Measurements from ENCODE around the gene INHBC.

DNA sequence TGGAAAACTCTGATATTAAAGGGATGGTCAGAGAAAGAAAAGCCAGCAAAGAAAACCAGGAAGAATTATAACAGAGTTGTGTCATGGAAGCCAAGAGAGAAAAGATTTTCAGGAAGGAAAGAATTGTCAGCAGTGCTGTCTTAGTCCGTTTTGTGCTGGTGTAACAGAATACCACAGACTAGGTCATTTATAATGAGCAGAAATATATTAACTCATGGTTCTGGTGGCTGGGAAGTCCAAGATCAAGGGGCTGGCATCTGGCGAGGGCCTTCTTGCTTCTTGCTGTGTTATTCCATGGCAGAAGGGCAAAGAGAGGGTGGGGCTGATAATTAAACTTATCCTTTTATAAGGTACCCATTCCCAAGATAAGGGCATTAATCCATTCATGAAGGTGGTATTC, 14.1 kb downstream of the INHBC start:
- TF ChIP-seq, protein P1, sequence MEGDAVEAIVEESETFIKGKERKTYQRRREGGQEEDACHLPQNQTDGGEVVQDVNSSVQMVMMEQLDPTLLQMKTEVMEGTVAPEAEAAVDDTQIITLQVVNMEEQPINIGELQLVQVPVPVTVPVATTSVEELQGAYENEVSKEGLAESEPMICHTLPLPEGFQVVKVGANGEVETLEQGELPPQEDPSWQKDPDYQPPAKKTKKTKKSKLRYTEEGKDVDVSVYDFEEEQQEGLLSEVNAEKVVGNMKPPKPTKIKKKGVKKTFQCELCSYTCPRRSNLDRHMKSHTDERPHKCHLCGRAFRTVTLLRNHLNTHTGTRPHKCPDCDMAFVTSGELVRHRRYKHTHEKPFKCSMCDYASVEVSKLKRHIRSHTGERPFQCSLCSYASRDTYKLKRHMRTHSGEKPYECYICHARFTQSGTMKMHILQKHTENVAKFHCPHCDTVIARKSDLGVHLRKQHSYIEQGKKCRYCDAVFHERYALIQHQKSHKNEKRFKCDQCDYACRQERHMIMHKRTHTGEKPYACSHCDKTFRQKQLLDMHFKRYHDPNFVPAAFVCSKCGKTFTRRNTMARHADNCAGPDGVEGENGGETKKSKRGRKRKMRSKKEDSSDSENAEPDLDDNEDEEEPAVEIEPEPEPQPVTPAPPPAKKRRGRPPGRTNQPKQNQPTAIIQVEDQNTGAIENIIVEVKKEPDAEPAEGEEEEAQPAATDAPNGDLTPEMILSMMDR (IDR thresholded peaks at IDR 0.05; ENCODE audit: low read depth, low read length), result no peak
- no peak for TF ChIP-seq EZH2phosphoT487 (IDR thresholded peaks at IDR 0.05; ENCODE audit: low read depth)
